Mesodermal cell (in vitro differentiated cells): Measurements from ENCODE around the gene GTF2A1.

Experiments
- H3K27ac ChIP-seq: 2 replicates; pipeline ENCODE4 v1.7.0; 2013; ENCODE audit warnings: mild to moderate bottlenecking, low read depth, low read length, moderate library complexity; ENCODE audit not compliant: severe bottlenecking
- H3K36me3 ChIP-seq: 2 replicates; pipeline ENCODE4 v1.7.1; 2013; ENCODE audit warnings: mild to moderate bottlenecking, low read length, moderate library complexity; ENCODE audit not compliant: control insufficient read depth, insufficient read depth
- H3K4me1 ChIP-seq: one replicate; pipeline ENCODE4 v1.7.1; 2013; ENCODE audit warnings: mild to moderate bottlenecking, low read length; ENCODE audit not compliant: insufficient read depth, control insufficient read depth, poor library complexity, severe bottlenecking
- H3K4me3 ChIP-seq: 2 replicates; pipeline ENCODE4 v1.7.0; 2013; ENCODE audit warnings: low read length, control low read depth, mild to moderate bottlenecking; ENCODE audit not compliant: insufficient read depth, poor library complexity, severe bottlenecking; ENCODE audit errors: extremely low read depth
- H3K9me3 ChIP-seq: 2 replicates; pipeline ENCODE4 v1.7.1; 2013; ENCODE audit warnings: mild to moderate bottlenecking, low read length, moderate library complexity; ENCODE audit not compliant: control insufficient read depth
- WGBS, 2 experiments: methylation state at CpG; one replicate each; pipeline ENCODE4 v1.1.5; 2013; ENCODE audit warnings: missing lambda C conversion rate in 2 of 2; ENCODE audit not compliant: insufficient coverage in 2 of 2; 5-methylcytosine and 5-hydroxymethylcytosine counted together

Gene GTF2A1

GRCh38 chr14:81143793-81144192 lies 77.0 kb downstream of the GTF2A1 start:
- no peak overlapping the region for H3K27ac ChIP-seq
- no peak overlapping the region for H3K4me3 ChIP-seq
- H3K9me3 ChIP-seq, result no peaks in the 10 kb centered on the region
- 94 to 96% methylated on average over 7 to 8 of the region's 8 CpGs for WGBS, 2 experiments
- no peaks in the 10 kb centered on the region for H3K36me3 ChIP-seq
- H3K4me1 ChIP-seq, result no peaks in the 10 kb centered on the region

GRCh38 chr14:81141426-81141825 lies 79.3 kb downstream of the GTF2A1 start:
- Histone ChIP-seq H3K4me1 (peaks cover 2% of the 10 kb centered on the region), H3K36me3 (no peaks in the 10 kb centered on the region), H3K4me3 (no peak overlapping the region), H3K9me3 (no peaks in the 10 kb centered on the region), H3K27ac (no peak overlapping the region)
- 90% methylated on average over 2 of the region's 2 CpGs; no CpG with 5 or more reads in 1 of the 2 experiments for WGBS, 2 experiments

- WGBS, 2 experiments, result 92% methylated on average over 2 of the region's 6 CpGs; no CpG with 5 or more reads in 1 of the 2 experiments
- Histone ChIP-seq H3K9me3 (no peaks in the 10 kb centered on the region), H3K4me3 (no peak overlapping the region), H3K27ac (no peak overlapping the region), H3K4me1 (peaks cover 2% of the 10 kb centered on the region), H3K36me3 (no peaks in the 10 kb centered on the region)
Measured at GRCh38 chr14:81138429-81138828, 82.3 kb downstream of the GTF2A1 start.

GRCh38 chr14:81137316-81137715 lies 83.4 kb downstream of the GTF2A1 start:
- 86% methylated on average over 1 of the region's 2 CpGs; no CpG with 5 or more reads in 1 of the 2 experiments for WGBS, 2 experiments

GRCh38 chr14:81133400-81133799 lies 87.4 kb downstream of the GTF2A1 start:
- no peaks in the 10 kb centered on the region for H3K9me3 ChIP-seq
- H3K27ac ChIP-seq, result no peak overlapping the region
- H3K36me3 ChIP-seq, result no peaks in the 10 kb centered on the region
- H3K4me3 ChIP-seq, result no peak overlapping the region
- H3K4me1 ChIP-seq, result peaks cover 2% of the 10 kb centered on the region
- 100% methylated on average over 1 of the region's 2 CpGs for WGBS, 2 experiments

More at GRCh38 chr14:81137316-81137715, 83.4 kb downstream of the GTF2A1 start:
- no peaks in the 10 kb centered on the region for H3K36me3 ChIP-seq
- no peak overlapping the region for H3K4me3 ChIP-seq
- peak overlapping the region; percentile 61 for H3K27ac ChIP-seq
- H3K4me1 ChIP-seq, result peaks cover 2% of the 10 kb centered on the region
- no peaks in the 10 kb centered on the region for H3K9me3 ChIP-seq

GRCh38 chr14:81132468-81132867 lies 88.3 kb downstream of the GTF2A1 start:
- Histone ChIP-seq H3K4me3 (no peak overlapping the region), H3K36me3 (no peaks in the 10 kb centered on the region), H3K27ac (no peak overlapping the region), H3K9me3 (no peaks in the 10 kb centered on the region), H3K4me1 (no peaks in the 10 kb centered on the region)
- WGBS, 2 experiments, result 76 to 83% methylated on average over 3 of the region's 3 CpGs

- 75 to 100% methylated on average over 1 of the region's 1 CpG for WGBS, 2 experiments
- no peak overlapping the region for H3K27ac ChIP-seq
- no peaks in the 10 kb centered on the region for H3K36me3 ChIP-seq
- no peaks in the 10 kb centered on the region for H3K4me1 ChIP-seq
- no peak overlapping the region for H3K4me3 ChIP-seq
- no peaks in the 10 kb centered on the region for H3K9me3 ChIP-seq
Measured at GRCh38 chr14:81129242-81129641, 91.5 kb downstream of the GTF2A1 start.

GRCh38 chr14:81127785-81128184 lies 93.0 kb downstream of the GTF2A1 start:
- Histone ChIP-seq H3K9me3 (no peaks in the 10 kb centered on the region), H3K27ac (no peak overlapping the region), H3K4me3 (no peak overlapping the region), H3K36me3 (no peaks in the 10 kb centered on the region), H3K4me1 (no peaks in the 10 kb centered on the region)
- 71 to 80% methylated on average over 1 of the region's 5 CpGs for WGBS, 2 experiments

GRCh38 chr14:81125536-81125935 lies 95.2 kb downstream of the GTF2A1 start:
- no peaks in the 10 kb centered on the region for H3K36me3 ChIP-seq
- no peak overlapping the region for H3K4me3 ChIP-seq
- H3K4me1 ChIP-seq, result no peaks in the 10 kb centered on the region
- no peaks in the 10 kb centered on the region for H3K9me3 ChIP-seq
- 82 to 86% methylated on average over 2 to 4 of the region's 4 CpGs for WGBS, 2 experiments
- no peak overlapping the region for H3K27ac ChIP-seq
